HFFc6 (cell line): ENCODE measurements around the gene MED1. TPM values are rescaled to one million over a fixed set of nuclear protein-coding genes. Genes with fewer than 3 reads are reported as not detected.
"Not testable (repeated sequence)": the region's sequence is repeated elsewhere in the genome, so short reads cannot be mapped to it uniquely, and the experiment has no call there.

Experiments used
- DNase-seq: peaks from one replicate; pipeline ENCODE4 v3.0.0-alpha.2; 2018
- H3K27ac Mint-ChIP-seq: 2 replicates; pipeline ENCODE4 v1.8.0; 2020; ENCODE audit warnings: mild to moderate bottlenecking, mixed read lengths
- H3K27me3 Mint-ChIP-seq: 2 replicates; pipeline ENCODE4 v1.8.0; 2021; ENCODE audit warnings: mild to moderate bottlenecking, moderate library complexity, mixed read lengths; ENCODE audit not compliant: insufficient read depth
- H3K36me3 Mint-ChIP-seq: 2 replicates; pipeline ENCODE4 v1.8.0; 2021; ENCODE audit warnings: low read depth, mixed read lengths
- H3K4me1 Mint-ChIP-seq: 2 replicates; pipeline ENCODE4 v1.8.0; 2020; ENCODE audit warnings: low read depth, mixed read lengths
- H3K4me3 Mint-ChIP-seq: 2 replicates; pipeline ENCODE4 v1.8.0; 2020; ENCODE audit warnings: mild to moderate bottlenecking, moderate library complexity, mixed read lengths
- H3K9me3 Mint-ChIP-seq: 2 replicates; pipeline ENCODE4 v1.8.0; 2020; ENCODE audit warnings: mild to moderate bottlenecking, mixed read lengths
- total RNA-seq, 6 experiments: library from RNA; stranded (reverse); fragmentation: NEBNext Ultra II Directional; extraction: Animal tissue kit (Norgen Biotek cat#: 25700); gene quantifications; 2 replicates in 1 of 6; 3 replicates in 5 of 6; pipeline ENCODE4 v1.2.3, GENCODE V29; 2021
- TF ChIP-seq, protein P1 (sequence below): fragments of 200-600 bp; sonication (generic); IDR thresholded peaks from 2 replicates; pipeline ENCODE4 v1.5.0; 2021; ENCODE audit warnings: antibody characterized with exemption, mild to moderate bottlenecking

MED1 gene
- total RNA-seq, 6 experiments from 2014 or later = 35.7 to 40.8 (median 38.5) TPM

- Mint-ChIP-seq H3K27ac (no peak overlapping the region), H3K9me3 (no peaks in the 10 kb centered on the region), H3K4me3 (no peak overlapping the region), H3K36me3 (peaks cover 5% of the 10 kb centered on the region; the same call in 1 of the 2 replicates), H3K27me3 (no peaks in the 10 kb centered on the region), H3K4me1 (peaks cover 35% of the 10 kb centered on the region)
- DNase-seq = no peak
- TF ChIP-seq, protein P1, sequence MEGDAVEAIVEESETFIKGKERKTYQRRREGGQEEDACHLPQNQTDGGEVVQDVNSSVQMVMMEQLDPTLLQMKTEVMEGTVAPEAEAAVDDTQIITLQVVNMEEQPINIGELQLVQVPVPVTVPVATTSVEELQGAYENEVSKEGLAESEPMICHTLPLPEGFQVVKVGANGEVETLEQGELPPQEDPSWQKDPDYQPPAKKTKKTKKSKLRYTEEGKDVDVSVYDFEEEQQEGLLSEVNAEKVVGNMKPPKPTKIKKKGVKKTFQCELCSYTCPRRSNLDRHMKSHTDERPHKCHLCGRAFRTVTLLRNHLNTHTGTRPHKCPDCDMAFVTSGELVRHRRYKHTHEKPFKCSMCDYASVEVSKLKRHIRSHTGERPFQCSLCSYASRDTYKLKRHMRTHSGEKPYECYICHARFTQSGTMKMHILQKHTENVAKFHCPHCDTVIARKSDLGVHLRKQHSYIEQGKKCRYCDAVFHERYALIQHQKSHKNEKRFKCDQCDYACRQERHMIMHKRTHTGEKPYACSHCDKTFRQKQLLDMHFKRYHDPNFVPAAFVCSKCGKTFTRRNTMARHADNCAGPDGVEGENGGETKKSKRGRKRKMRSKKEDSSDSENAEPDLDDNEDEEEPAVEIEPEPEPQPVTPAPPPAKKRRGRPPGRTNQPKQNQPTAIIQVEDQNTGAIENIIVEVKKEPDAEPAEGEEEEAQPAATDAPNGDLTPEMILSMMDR = no peak
These were observed 33.1 kb upstream of the MED1 start for GRCh38 chr17:39484178-39484577.

DNA sequence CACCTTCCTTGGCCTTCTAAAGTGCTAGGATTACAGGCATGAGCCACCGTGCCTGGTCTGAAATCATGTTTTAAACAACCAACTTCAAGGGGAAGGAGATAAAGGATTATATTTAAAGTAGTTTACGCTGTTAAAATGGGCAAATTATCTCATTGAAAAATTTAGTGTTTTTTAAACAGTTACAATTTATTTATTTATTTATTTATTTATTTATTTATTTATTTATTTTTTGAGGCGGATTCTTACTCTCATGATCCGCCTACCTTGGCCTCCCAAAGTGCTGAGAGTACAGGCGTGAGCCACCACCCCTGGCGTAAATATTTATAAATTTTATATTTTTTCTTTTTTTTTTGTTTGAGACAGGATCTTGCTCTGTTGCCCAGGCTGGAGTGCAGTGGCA, 32.4 kb upstream of the MED1 start:
- no peak overlapping the region for H3K27ac Mint-ChIP-seq
- H3K36me3 Mint-ChIP-seq = peaks cover 5% of the 10 kb centered on the region; the same call in 1 of the 2 replicates
- no peak for DNase-seq
- H3K4me3 Mint-ChIP-seq = no peak overlapping the region
- TF ChIP-seq, protein P1 = no peak
- H3K4me1 Mint-ChIP-seq = peaks cover 36% of the 10 kb centered on the region
- H3K27me3 Mint-ChIP-seq = no peaks in the 10 kb centered on the region
- no peaks in the 10 kb centered on the region for H3K9me3 Mint-ChIP-seq

DNA sequence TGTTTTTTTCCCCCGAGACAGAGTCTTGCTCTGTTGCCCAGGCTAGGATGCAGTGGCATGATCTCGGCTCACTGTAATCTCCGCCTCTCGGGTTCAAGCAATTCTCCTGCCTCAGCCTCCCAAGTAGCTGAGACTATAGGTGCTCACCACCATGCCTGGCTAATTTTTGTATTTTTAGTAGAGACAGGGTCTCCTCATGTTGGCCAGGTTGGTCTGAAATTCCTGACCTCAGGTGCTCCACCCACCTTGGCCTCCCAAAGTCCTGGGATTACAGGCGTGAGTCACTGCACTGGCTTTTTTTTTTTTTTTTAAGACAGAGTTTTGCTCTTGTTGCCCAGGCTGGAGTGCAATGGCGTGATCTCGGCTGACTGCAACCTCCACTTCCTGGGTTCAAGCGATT, 28.6 kb upstream of the MED1 start:
- H3K36me3 Mint-ChIP-seq, H3K27ac Mint-ChIP-seq, H3K9me3 Mint-ChIP-seq, DNase-seq, H3K4me1 Mint-ChIP-seq, H3K4me3 Mint-ChIP-seq, H3K27me3 Mint-ChIP-seq: not testable (repeated sequence)

DNA sequence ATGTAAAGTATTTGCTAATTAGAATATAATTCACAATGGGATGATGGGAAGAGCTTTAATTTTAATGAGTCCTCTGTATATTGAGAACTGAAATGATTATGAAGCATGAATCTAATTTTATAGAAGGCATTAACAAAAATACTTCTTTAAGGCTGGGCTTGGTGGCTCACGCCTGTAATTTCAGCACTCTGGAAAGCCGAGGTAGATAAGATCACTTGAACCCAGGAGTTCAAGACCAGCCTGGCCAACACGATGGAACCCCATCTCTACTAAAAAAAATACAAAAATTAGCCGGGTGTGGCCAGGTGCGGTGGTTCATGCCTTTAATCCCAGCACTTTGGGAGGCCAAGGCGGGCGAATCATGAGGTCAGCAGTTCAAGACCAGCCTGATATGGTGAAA, 22.2 kb upstream of the MED1 start:
- H3K9me3 Mint-ChIP-seq = no peaks in the 10 kb centered on the region
- H3K27me3 Mint-ChIP-seq = no peaks in the 10 kb centered on the region

DNA sequence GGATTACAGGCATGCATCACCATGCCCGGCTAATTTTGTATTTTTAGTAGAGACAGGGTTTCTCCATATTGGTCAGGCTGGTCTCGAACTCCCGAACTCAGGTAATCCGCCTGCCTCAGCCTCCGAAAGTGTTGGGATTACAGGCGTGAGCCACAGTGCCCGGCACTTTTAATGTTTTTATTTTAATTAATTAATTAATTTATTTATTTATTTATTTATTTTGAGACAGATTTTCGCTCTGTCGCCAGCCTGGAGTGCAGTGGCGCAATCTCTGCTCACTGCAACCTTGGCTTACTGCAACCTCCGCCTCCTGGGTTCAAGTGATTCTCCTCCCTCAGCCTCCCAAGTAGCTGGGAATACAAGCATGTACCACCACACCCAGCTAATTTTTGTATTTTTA, 17.5 kb upstream of the MED1 start:
- H3K4me3 Mint-ChIP-seq, H3K9me3 Mint-ChIP-seq, DNase-seq, H3K27me3 Mint-ChIP-seq, H3K27ac Mint-ChIP-seq: not testable (repeated sequence)
- peaks cover 22% of the 10 kb centered on the region for H3K4me1 Mint-ChIP-seq
- peaks cover 33% of the 10 kb centered on the region for H3K36me3 Mint-ChIP-seq

More for the DNA sequence above, 22.2 kb upstream of the MED1 start:
- TF ChIP-seq, protein P1 = no peak
- peaks cover 22% of the 10 kb centered on the region for H3K36me3 Mint-ChIP-seq
- no peak overlapping the region for H3K27ac Mint-ChIP-seq
- DNase-seq = no peak
- H3K4me3 Mint-ChIP-seq = no peak overlapping the region
- no peaks in the 10 kb centered on the region for H3K4me1 Mint-ChIP-seq

DNA sequence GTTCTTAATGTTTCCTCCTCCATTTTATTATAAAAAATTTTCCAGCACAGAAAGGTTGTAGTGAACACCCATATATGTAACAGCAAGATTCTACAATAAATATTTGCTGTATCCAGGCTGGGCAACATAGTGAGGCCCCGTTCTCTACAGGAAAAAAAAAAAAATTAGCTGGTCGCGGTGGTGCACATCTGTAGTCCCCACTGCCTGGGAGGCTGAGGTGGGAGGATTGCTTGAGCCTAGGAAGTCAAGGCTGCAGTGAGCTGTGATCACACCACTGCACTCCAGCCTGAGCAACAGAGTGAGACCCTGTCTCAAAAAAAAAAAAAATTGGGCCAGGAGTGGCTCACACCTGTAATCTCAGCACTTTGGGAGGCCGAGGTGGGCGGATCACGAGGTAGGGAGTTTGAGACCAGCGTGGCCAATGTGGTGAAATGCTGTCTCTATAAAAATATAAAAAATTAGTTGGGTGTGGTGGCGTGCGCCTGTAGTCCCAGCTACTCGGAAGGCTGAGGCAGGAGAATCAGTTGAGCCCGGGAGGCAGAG, 13.6 kb upstream of the MED1 start:
- DNase-seq, H3K9me3 Mint-ChIP-seq, H3K27ac Mint-ChIP-seq: not testable (repeated sequence)
- H3K36me3 Mint-ChIP-seq = peaks cover 39% of the 10 kb centered on the region
- peaks cover 29% of the 10 kb centered on the region for H3K4me1 Mint-ChIP-seq
- peak overlapping the region; percentile 95 for H3K4me3 Mint-ChIP-seq
- peaks cover 11% of the 10 kb centered on the region for H3K27me3 Mint-ChIP-seq

DNA sequence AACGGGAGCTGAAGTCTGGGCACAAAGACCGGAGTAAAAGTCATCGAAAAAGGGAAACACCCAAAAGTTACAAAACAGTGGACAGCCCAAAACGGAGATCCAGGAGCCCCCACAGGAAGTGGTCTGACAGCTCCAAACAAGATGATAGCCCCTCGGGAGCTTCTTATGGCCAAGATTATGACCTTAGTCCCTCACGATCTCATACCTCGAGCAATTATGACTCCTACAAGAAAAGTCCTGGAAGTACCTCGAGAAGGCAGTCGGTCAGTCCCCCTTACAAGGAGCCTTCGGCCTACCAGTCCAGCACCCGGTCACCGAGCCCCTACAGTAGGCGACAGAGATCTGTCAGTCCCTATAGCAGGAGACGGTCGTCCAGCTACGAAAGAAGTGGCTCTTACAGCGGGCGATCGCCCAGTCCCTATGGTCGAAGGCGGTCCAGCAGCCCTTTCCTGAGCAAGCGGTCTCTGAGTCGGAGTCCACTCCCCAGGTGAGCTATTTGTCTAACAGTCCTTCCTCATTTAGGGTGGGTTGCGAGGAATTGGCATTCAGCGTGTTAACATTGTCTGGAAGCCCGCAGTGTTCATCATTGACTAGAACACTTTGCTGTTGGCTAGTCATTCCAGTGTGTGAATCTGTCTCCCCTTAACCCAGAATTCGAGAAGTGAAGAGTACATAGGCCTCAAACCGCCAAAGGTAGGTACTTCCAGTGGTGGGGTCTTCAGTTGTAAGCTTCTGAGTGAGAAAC, 11.7 kb upstream of the MED1 start:
- Mint-ChIP-seq H3K9me3 (peaks cover 6% of the 10 kb centered on the region; the same call in 1 of the 2 replicates), H3K4me1 (peaks cover 29% of the 10 kb centered on the region), H3K36me3 (peaks cover 40% of the 10 kb centered on the region), H3K27me3 (peaks cover 11% of the 10 kb centered on the region), H3K27ac (peak overlapping the region; percentile 99), H3K4me3 (peak overlapping the region; percentile 95)
- DNase-seq = no peak
- TF ChIP-seq, protein P1 = no peak
